KMS-11 (cell line): ENCODE results near the gene CCL26.

Source experiments
- H2AFZ ChIP-seq: fragments of 200-600 bp; sonication (generic); 2 replicates; pipeline ENCODE4 v1.6.1; 2016; ENCODE audit warnings: antibody characterized with exemption, mixed run types, low read depth
- H3K27ac ChIP-seq: fragments of 200-600 bp; sonication (generic); 2 replicates; pipeline ENCODE4 v1.6.1; 2016; ENCODE audit warnings: mild to moderate bottlenecking, mixed run types
- H3K27me3 ChIP-seq: fragments of 200-600 bp; sonication (generic); 2 replicates; pipeline ENCODE4 v1.6.1; 2017; ENCODE audit warnings: mild to moderate bottlenecking, low read depth, mixed run types, moderate library complexity; ENCODE audit not compliant: insufficient read depth
- H3K36me3 ChIP-seq: fragments of 200-600 bp; sonication (generic); 2 replicates; pipeline ENCODE4 v1.6.1; 2017; ENCODE audit warnings: mild to moderate bottlenecking, mixed run types; ENCODE audit not compliant: insufficient read depth
- H3K4me1 ChIP-seq: fragments of 200-600 bp; sonication (generic); 2 replicates; pipeline ENCODE4 v1.6.1; 2016; ENCODE audit warnings: mild to moderate bottlenecking, low read depth, mixed run types; ENCODE audit not compliant: poor library complexity, severe bottlenecking
- H3K4me2 ChIP-seq: fragments of 200-600 bp; sonication (generic); 2 replicates; pipeline ENCODE4 v1.7.0; 2016; ENCODE audit warnings: mild to moderate bottlenecking, mixed run types
- H3K4me3 ChIP-seq: fragments of 200-600 bp; sonication (generic); IDR thresholded peaks from 2 replicates; pipeline ENCODE4 v1.6.1; 2017; ENCODE audit warnings: low read depth, low read length, mixed read lengths; ENCODE audit not compliant: insufficient read depth
- H3K79me2 ChIP-seq: fragments of 200-600 bp; sonication (generic); 2 replicates; pipeline ENCODE4 v1.6.1; 2016; ENCODE audit warnings: low read depth, mixed run types; ENCODE audit not compliant: insufficient read depth
- H3K9ac ChIP-seq: fragments of 200-600 bp; sonication (generic); 2 replicates; pipeline ENCODE4 v1.6.1; 2016; ENCODE audit warnings: mild to moderate bottlenecking, mixed run types
- H4K20me1 ChIP-seq: fragments of 200-600 bp; sonication (generic); 2 replicates; pipeline ENCODE4 v1.6.1; 2016; ENCODE audit warnings: mild to moderate bottlenecking, mixed run types; ENCODE audit not compliant: insufficient read depth
- CTCF ChIP-seq: fragments of 200-600 bp; sonication (generic); conservative IDR thresholded peaks from 2 replicates; pipeline ENCODE4 v1.6.1; 2017; ENCODE audit warnings: low read depth, mild to moderate bottlenecking, antibody characterized with exemption, low read length, moderate library complexity, mixed read lengths

Gene CCL26

GRCh38 chr7:75738604-75738974, 33.4 kb downstream of the CCL26 start, which contains the start of gene HIP1:
Gene HIP1 (minus strand): TSS chr7:75738941. CDS start chr7:75738920, 21 bp downstream.
- Histone ChIP-seq H3K9ac (peak within 1 kb of the TSS; percentile 64; the same call in 1 of the 2 replicates), H4K20me1 (no peaks in the 10 kb centered on the region), H3K27ac (peak within 1 kb of the TSS; percentile 57), H2AFZ (peak within 1 kb of the TSS; percentile 100), H3K36me3 (no peaks in the 10 kb centered on the region), H3K4me1 (peaks cover 10% of the 10 kb centered on the region), H3K27me3 (no peaks in the 10 kb centered on the region; the same call in 1 of the 2 replicates), H3K79me2 (no peaks in the 10 kb centered on the region), H3K4me3 (no peak within 1 kb of the TSS), H3K4me2 (peak within 1 kb of the TSS; percentile 92)
- no peak for TF ChIP-seq CTCF

- Histone ChIP-seq H3K4me3 (no peak overlapping the region), H3K27me3 (no peaks in the 10 kb centered on the region; the same call in 1 of the 2 replicates), H3K79me2 (no peaks in the 10 kb centered on the region), H3K27ac (no peak overlapping the region), H3K4me1 (peaks cover 10% of the 10 kb centered on the region), H3K4me2 (peak overlapping the region; percentile 92), H3K36me3 (no peaks in the 10 kb centered on the region), H3K9ac (peak overlapping the region; percentile 58; the same call in 1 of the 2 replicates), H2AFZ (peak overlapping the region; percentile 100), H4K20me1 (no peaks in the 10 kb centered on the region)
- no peak for TF ChIP-seq CTCF
These were observed 34.0 kb downstream of the CCL26 start for GRCh38 chr7:75737856-75738603.

GRCh38 chr7:75735581-75736350, 36.2 kb downstream of the CCL26 start:
- Histone ChIP-seq H3K36me3 (no peaks in the 10 kb centered on the region), H4K20me1 (no peaks in the 10 kb centered on the region), H3K4me1 (peaks cover 10% of the 10 kb centered on the region), H3K9ac (no peak overlapping the region), H3K27me3 (no peaks in the 10 kb centered on the region; the same call in 1 of the 2 replicates), H3K4me3 (no peak overlapping the region), H3K27ac (no peak overlapping the region), H3K79me2 (no peaks in the 10 kb centered on the region), H2AFZ (no peak overlapping the region), H3K4me2 (no peak overlapping the region)
- TF ChIP-seq CTCF = no peak

- H2AFZ ChIP-seq = no peak overlapping the region
These were observed 37.2 kb downstream of the CCL26 start for GRCh38 chr7:75734586-75735458.

More at GRCh38 chr7:75734586-75735458, 37.2 kb downstream of the CCL26 start:
- TF ChIP-seq CTCF = no peak
- Histone ChIP-seq H3K4me2 (no peak overlapping the region), H3K27me3 (no peaks in the 10 kb centered on the region; the same call in 1 of the 2 replicates), H3K36me3 (no peaks in the 10 kb centered on the region), H3K4me3 (no peak overlapping the region), H3K79me2 (no peaks in the 10 kb centered on the region), H4K20me1 (no peaks in the 10 kb centered on the region), H3K9ac (no peak overlapping the region), H3K27ac (no peak overlapping the region), H3K4me1 (peaks cover 7% of the 10 kb centered on the region)
